Right lung (tissue), 5 donors: ENCODE measurements around the gene MRPL23. TPM values are rescaled to one million over a fixed set of nuclear protein-coding genes. Genes with fewer than 3 reads are reported as not detected.

Source experiments
- DNase-seq, 2 donors: peaks; one replicate each; pipeline ENCODE4 v3.0.0-alpha.2; 2013
- polyA plus RNA-seq, 5 donors: library from polyadenylated mRNA; unstranded; fragments of 120-200 nt; gene quantifications; one replicate each; pipeline versions ENCODE4 v1.2.1 to v1.2.3, GENCODE V29; 2013; ENCODE audit warnings: inconsistent platforms in 1 of 5, low replicate concordance in 1 of 5; ENCODE audit not compliant: insufficient read length in 5 of 5, insufficient read depth in 1 of 5

Gene MRPL23
- polyA plus RNA-seq, 5 donors, result 33.3 to 60.5 (median 54.7) TPM

DNA sequence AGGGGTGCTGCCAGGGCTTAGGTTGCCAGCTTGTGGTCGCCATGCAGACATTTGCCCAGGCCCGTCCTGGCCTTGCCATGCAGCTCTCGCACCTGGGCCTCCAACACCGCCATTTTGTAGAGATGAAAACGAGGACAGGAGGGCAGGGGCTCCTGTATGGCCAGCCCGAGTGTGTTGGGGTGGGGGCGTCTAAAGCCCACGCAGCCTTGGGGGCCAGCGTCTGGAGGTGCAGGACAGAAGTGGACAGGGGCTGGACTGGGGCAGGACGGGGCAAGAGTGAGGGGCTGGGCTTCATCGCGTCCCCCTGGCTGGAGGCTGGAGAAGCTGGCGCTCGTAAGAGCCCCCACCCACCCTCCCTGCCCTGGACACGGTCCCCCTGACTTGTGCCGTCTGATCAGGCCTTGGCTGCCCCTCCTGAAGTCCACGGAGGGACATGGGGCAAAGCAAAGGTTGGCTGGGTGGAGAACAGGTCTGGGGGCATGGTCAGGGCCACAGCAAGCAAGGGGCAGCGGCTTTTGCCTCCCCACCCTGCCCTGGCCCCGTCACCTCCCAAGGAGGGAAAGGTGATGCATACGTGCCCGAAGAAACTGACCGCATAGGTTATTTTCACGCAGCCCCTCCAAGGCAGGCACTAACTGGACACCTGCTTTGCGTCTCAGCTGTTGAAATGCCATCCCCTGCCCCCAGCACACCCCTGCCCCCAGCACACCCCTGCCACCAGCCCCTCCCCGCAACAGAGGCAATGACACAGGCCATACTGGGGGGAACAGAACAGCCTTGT, 26.8 kb upstream of the MRPL23 start:
- DNase-seq, result no peak

DNA sequence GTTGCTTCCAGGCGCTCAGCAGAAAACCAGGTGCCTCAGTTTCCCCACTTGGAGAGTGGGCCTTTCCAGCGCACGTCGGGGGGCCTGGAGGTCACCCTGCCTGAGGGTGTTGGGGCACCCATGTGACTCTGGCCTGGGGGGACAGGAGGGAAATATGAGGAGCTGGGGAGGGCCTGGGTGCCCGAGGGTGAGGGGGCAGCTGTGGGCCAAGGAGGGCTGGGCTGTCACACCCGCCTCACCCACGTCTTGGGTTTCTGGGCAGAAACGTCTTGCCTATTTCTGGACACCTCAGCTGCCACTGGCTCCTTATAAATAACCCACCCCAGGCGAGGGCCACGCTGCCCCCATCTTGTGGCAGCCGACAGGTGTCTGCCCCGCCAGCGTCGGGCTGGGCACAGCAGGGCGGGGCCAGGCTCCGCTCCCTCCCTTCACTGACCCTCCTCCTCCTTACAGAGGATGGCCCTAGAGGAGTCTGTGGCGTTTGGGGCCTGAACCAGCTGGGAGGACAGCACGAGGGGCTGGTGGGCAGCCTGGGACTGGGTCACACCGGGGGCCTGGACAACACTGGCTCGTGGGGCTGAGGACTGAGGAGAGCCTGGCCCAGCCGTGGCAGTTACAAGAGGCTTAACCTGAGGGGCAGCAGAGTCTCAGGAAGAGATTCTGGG, 26.1 kb upstream of the MRPL23 start:
- DNase-seq, result no peak

DNA sequence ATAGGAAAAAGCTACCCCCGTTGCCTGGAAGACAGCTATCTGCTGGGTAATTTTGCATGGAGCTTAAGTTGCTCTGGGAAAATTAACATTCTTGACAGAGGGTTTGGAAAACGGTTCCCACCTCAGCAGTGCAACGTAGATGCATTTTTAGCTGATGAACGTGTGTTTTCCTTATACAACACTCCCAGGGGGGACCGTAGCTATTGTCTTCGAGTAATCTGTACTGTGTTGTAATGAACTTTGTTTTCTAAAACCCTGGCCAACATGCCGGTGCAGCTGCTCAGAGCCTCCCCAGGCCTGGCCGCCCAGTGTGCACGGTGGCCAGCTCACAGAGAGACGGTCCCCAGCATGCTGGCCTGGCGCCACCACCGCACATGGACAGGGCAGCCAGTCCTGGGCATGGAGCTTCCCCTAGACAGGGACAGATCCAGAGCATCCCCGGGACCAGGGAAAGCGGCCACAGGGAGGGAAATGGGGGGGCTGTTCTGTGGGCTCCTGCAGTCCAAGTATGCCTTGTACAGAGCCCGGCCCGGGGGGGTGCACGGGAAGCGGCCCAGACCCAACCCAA, 25.5 kb upstream of the MRPL23 start:
- no peak for DNase-seq

DNA sequence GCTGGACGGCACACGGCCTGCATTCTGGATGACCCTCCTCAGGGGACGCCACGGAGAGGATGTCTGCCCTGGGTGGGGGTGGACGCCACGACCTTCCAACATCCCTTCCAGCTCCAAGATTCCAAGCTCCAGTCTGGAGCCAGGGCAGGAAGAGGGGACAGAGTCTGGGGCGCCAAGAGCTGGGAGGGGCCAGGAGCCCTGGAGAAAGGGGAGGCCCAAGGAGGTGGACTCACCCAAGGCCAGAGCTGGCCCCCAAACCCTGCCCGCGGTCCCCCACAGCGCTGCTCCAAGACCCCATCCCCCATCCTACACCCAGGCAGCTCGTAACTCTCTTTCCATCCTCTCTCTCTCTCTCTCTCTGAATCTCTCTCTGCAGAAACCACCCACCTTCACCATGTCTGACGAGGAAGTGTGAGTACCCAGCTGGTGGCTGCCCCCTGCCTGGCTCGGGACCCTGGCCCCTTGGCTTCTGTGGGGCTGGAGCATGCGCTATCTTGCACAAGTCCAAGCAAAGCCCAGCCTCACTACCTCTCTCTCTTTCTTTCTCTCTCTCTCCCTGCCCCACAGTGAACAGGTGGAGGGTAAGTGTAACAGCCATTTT, 24.6 kb upstream of the MRPL23 start:
- no peak for DNase-seq

DNA sequence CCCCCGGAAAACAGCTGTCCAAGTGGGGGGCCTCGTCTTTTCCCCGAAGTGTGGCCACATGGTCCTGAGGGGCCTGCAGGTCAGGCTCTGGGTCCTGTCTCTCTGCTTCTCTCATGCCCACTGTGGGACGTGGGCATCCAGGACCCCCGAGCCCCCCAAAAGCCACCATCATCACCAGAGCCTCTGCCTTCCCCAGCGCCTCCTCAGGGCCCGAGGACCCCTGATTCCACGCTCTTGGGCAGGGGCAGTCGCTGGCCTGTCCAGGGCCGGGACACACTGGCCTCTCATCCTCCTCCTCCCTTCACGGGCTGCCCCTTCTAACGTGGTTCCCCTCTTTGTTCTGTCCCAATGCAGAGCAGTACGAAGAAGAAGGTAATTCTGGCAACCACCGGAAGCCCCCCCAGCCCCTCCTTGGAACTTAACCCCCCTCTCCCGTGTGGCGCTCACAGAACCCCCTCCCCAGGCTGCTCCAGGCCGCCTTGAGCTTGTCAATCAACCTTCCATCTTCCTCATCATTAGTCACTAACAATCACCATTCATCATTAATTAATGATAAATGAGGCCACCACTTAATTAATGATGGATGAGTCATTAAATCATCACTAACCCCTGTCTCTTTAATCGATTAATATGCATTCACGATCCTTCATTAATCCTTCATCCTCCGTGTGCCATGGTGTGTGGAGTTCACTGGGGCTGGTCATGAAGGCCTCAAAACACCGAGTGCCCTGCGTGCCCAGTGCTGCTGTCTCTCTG, 23.8 kb upstream of the MRPL23 start:
- DNase-seq, result no peak

DNA sequence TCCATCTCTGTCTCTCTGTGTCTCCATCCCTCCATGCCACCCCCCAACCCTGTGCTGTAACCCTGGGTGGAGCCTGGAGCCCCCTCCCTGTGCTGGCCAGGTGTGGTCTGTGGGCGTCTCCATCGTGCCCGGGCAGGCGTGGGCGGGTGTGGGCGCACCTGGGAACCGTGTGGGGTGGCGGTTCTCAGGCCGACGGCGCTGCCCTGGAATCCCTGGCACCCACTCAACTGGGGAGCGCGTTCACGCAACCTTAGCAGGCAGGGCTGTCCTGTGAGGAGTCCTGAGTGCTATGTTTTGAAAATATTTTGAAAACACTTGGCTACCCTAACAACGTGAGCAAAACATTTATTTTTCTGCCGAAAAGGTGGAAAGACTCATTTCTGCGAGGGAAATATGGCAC, 23.0 kb upstream of the MRPL23 start:
- no peak for DNase-seq

DNA sequence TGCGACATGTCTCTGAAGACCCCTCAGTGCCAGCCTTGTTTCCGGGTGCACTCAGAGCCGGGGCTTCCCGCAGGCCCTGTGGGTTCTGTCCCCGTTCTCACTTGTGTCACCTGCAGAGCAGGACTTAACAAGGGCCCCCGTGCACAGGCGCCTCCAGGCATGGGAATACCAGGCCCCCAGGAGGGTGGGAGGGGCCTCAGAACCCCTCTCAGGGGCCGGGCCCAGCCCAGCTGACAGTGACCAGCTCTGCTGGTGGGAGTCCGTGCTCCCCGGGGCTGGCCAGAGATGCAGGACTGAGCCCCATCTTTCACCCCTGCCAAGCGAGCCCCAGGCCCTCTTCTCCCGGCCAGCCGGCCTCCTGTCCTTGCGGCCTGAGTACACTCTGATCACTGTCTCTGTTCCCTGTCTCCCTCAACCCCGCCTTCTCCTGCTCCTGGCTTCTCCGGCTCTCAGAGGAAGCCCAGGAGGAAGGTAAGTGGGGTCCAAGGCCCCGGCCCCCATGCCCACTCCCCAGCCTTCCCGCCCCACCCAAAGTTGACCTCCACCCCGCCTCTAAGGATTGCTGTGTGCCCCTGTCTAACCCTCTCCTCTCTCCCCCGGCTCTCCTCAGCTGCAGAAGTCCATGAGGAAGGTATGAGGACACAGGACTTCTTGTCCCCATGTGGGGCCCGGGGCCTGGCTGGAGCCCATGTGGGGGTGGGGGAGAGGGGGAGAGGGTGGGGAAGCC, 22.3 kb upstream of the MRPL23 start:
- no peak for DNase-seq

DNA sequence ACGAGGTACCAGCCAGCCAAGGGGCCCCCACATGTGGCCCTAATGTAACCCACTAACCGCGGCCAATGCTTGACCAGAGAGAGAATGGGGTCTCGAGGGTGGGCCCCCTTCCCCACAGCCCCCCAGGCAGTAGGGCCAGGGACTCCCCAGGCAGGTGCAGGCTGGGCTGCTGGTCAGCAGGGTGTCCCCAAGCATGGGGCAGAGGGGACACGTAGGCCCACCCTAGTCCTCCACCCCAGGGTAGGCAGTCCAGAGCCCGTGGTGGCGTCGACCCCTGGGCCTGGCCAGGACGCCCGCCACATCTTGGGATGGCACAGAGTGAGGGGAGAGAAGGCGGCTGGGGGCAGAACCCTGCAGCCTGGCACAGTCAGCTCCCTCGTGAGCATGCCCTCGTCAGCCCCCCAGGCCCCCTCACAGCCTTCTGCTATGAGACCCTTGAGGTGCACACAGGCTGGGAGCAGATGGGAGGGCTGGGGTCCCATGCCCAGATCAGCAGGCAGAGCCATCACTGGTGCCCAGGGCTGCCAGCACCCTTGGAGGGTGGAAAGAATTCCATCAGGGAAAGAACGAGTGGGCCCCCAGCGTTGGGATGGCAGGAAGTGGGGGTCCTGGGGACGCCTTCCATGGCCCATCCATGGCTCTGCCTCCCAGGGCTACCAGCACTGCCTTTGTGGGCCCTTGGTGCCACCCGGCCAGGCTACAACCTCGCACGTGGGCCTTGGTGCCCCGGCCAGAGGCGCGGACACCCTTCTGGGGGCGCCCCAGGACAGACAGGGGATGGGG, 21.6 kb upstream of the MRPL23 start:
- DNase-seq, result no peak

DNA sequence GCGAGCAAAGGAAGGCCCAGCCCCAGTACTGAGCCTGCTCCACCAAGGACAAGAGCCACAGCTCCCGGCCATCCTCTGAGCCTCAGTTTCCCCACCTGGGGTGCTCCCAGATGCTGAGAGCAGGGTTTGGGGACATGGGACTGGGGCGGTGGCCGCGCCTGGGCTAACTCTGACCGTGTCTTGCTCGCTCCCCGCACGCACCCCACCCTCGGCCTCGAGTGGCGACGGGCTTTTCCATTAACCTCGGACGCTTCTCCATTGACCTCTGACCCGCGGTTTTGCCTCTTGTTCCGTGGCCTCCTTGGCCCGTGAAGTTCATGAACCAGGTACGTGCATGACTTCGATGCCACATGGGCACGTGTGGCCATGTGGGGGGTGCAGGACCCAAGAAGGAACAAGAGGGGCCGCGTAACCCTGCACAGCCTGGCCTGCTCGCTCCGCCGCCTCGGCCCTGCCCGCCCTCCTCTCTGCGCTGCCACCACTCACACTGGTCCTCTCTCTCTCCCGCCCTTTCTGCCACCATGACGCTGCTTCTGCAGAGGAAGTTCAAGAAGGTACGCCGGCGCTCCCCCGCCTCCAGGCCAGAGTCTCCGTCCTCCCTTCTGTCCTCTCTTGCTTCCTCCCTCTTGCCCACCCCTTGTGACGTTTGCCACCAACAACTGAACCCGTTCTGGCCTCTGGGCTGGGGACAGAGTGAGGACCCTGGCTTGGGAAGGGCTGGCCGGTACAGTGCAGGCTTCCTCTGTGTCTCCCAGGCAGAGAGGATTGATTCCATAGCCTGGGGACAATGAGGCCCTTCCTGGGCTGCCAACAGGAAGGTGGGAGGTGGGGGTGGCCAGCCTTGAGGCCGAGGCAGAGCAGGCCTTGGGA, 20.7 kb upstream of the MRPL23 start:
- DNase-seq, result no peak

DNA sequence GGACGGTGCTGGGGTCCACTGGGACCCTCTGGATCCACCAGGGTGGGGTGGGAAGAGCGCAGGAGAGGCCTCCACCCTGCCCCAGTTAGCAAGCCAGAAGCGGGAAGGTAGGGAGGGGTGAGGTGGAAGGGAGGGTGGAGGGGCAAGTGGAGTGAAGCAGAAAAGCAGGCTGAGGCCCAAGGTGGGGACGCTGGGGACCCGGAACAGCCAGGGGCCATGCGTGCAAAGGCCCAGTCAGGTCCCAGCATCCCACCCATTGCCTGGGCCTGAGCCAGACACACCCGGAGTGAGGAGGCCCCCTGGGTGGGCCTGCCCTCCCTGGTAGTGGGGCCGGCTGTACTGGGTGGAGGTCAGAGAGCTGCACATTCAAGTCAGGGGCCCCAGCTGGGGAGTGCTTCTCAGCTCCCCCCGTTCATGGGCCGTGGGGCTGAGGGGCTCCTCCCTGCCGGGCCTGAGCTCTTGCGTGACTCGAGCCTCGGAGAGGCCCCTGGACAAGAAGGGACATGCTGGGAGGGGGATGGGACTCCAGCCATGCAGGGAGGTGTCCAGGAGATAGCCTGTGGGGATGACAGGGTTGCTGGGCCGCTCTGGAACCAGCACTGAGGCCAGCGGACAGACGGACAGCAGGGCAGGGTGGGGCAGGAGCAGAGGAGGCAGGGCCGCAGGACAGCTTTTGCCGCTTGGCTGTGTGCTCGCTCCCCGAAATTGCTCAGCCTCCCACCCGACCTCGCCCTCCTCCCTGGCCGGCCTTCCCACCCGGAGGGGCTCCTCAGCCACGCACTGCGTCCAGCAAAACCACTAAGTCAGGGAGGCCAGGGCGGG, 19.9 kb upstream of the MRPL23 start:
- DNase-seq, result no peak

DNA sequence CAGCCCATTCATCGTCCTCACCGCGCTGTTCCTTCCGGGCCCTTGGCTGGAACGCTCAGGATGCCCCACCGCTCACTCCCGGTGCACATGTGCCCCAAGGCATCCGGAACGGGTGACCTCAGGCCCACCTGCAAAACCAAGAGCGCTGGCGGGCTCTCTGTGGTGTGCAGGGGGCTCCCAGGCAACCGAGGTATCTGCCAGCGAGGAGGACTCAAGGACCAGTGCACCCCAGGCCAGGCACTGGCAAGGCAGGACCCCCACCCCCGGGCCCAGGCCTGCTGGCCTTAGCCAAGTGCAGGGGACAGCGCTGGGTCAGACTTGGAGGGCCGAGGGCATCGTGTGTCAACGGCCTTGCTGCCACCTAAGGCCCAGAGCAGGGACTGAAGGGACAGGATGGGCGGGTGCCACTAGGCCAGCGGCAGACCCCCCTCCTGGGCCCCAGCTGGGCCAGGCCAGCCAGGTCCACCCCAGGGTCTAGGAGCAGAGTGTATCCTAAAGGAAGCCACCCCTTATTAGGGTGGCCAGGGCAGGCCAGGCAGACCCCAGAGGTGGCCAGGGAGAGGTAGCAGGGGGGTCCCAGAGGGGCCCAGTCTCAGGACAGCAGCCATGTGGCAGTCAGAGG, 19.2 kb upstream of the MRPL23 start:
- DNase-seq, result no peak

DNA sequence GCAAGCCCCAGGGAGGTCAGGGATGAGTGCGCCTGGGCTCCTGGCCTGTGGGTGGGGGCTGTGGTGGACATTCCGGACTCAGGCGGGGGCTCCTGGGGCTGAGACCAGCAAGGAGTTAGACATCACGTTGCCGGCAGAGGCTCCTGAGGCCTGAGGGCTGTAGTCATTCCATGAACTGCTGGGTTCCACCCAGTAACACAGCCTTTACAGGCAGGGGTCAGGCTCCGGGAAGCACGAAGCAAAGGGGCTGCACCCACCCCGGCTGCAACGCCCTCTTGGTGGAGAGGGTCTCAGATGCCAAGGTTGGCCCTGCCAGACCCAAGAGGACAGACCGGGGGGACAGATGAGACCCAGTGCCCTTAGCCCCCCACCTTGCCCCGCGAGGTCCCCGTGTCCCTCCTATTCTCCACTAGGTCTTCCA, 18.7 kb upstream of the MRPL23 start:
- DNase-seq, result no peak

DNA sequence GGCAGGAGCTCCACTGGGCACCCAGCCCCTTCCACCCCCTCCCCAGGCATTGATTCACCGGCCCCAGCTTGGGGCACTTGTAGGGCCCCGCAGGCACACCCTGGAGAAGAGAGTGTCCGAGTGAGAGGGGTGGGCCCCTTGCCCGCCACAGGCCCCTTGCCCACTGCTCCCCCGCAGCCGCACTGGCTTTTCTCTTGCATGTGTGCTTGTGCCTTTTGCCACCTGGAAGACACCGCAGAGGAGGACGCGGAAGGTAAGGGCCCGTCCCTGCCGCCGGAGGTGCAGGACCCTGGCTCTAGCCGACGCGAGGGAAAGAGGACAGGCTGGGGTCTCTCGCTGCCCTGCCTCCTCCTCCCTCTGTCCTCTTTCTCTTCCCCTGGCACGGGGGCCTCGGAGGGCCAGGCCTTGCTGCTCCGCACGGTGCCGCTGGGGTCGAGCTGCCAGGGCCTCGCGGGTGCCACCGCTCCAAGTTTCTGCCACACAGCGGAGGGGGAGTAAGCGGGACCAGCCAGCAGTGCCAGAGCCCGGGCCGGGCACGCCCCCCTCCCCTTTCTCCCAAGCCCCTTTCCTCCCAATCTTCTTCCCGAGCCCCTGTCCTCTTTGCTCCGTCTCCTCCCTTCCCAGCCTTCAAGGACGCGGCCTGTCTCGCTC, 18.1 kb upstream of the MRPL23 start:
- no peak for DNase-seq

DNA sequence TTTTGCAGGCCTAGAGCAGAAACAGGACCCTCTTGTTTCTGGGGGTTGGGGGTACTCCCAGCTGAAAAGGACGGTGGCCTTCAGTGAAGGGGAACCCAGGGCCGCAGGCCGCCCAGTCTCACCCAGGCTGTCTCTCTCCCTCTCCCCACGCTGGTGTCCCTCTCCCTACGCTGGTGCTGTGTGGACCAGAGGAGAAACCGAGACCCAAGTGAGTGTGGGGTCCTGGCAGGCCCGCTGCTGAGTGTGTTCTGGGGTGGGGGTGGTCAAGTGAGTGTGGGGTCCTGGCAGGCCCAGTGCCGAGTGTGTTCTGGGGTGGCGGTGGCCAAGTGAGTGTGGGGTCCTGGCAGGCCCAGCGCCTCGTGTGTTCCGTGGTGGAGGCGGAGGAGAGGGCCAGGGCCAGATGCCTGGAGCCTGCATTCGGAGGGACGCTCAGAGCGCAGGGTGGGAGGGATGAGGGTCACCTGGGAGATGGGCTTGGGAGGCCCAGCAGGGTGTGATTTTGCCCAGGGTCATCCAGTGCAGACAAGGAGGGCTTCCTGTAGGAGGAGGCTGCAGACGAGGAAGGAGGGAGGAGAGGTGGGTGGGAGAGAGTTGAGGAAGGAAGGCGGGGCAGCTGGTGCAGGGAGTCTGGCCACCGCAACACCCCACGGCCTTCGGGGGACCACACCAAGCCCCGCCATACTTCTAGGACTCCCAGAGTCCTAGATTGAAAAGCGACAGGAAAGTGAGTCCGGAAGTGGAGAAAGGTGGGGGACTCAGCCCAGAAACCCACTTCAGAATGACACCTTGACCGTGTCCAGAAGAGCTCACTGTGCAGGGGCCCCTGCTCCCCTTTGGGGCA, 17.3 kb upstream of the MRPL23 start:
- no peak for DNase-seq

DNA sequence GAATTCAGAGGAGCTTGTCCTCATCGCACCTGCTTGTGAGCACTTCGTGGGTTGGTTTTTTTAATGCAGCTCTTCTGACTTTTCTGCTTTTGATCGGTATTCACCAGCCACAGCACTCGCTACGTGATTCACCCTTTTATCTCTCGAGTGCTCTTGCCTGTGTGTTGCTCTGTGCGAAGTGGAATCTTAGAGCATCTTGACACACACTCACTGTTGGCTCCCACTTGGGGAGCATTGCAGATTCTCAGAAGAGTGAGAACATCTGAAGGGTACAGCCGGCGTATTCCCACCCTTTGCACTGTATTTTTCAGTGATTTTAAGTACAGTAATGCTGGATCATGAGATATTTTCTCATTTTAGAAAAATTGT, 16.7 kb upstream of the MRPL23 start:
- no peak for DNase-seq

DNA sequence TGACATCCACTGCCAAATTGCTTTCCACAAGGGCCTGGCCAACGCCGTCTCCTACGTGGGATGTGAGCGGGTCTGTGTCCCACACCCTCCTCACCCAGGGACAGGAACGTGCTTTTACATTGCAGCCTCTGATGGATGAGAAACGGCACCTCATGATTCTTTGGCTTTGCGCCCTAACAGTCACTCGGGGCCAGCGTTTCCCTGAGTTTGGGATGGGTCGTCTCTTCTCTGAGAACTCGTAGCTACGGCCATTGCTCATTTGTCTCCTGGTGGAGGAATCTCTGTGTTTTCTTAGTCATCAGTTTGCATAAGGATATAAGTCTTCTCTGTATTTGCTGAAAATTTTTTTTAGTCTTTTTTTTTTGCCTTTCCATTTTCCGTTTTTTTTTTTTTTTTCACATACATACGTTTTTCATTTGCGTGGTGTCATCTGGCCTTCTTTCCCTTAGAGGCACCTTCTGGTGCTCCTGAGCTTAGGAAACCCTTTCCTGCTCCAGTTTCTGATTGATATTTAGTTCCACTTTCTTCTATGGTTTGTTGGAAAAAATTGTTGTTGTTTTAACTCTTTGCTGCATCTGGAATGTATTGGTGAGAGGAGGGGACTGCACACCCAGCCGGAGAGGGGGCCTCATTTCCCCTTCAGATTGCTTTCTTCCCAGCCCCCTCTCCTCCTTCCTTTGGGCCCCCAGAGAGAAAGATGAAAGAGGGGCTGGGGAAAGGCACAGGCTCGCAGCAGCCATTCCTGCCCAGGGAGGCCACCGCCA, 15.6 kb upstream of the MRPL23 start:
- no peak for DNase-seq
